GM21515 (cell line): ENCODE data around the gene CSNK1G3.

ENCODE experiments used
- ATAC-seq: cut with Tn5 transposase; IDR thresholded peaks from one replicate; pipeline ENCODE4 v1.9.1; 2021; ENCODE audit not compliant: unreplicated experiment

CSNK1G3 gene

DNA sequence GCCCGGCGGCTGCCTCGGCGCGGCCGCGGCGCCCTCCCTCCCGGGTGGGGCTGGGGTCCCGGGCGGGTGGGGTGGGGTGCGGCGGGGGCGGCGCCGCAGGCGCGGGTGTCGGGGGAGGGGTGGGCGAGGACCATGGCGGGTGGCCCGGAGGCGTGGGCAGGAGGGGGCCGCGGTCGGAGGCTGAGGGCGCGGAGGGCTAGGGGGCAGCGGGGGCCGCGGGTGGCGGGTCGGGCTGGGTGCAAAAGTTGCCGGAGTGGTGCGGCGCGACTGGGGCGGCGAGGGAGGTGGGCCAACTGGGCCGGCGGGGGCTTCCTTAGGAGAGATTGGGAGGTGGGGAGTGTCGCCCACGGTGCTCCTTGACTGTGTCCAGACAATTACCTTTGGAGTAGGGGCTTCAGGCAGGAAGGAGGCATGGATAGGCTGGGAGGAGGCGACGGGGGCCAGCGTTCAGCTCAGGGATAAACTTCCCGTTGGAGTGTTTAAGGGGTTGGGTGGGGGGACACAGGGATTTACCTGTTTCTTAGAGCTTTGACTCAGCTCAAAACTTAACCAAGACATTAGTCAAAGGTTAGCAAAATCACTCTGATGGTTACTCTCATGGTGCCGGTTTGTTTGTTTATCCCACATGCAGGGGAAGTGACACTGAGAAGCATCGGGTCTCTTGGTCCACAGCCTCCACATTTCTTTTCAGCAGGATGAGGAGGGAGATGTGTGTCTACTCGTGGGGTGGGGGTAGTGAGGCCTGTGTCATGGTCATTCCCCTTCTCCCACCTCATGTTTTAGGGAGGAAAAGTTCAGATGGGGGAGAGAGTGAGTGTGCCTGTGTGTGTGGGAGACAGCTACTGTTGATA, 859 bp downstream of the CSNK1G3 start:
- peak; percentile 25 for ATAC-seq

- ATAC-seq, result no peak
Measured at GRCh38 chr5:123514615-123515355, 2.8 kb downstream of the CSNK1G3 start.

DNA sequence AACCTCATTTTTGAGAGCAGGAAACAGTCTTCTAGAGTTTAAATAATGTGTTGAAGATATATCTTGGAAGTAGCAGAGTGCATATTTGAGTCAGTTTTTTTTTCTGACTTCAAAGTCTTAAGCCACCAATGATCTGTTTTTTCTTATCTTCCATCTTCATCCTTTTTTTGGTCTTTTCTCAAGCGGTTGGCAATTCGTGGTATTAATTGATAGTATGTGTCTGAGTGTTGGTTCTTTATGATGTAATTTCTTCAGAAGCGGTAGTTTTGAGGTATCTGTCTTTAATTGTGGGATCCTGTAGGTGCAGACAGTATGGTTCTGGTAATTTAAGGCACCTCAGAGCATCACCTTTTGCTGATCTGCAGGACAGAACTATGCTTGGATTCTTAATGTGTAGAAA, 3.9 kb downstream of the CSNK1G3 start:
- ATAC-seq, result no peak

DNA sequence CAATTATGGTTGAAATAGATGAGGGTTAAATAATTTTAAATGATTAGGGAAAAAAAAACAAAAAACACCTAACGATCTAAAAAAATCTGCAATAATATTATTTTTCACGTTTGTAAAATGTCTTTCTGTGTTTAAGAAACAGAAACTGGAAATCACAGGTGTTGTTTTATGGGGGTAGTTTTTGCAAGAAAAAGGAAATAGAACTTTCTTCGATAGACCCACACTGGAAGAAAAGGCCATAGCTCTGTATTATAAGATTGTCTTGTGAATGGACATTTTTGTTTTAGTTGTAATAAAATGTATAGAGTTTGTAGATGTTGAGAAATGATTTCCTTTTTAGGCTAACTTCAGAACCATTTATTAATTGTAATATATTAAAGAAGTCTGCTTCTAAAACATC, 5.5 kb downstream of the CSNK1G3 start:
- peak; percentile 31 for ATAC-seq

DNA sequence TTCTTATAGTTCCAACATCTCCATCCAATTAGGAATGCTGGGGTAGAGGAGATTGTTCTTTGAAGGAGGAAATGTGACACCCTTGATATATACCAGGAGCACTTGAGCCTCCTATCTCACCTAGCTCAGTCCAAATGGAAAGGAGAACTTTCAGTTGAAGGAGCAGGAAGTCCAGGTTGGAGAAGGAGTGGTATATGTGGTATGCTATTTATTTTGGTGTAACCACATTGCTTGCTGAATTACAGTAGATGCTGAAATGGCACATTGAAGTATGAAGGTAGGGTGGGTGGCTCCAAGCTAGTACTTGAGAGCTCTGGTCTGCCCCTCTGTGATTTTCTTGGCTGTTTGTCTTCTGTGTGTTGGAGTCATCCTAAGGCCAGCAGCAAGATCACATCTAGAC, 6.1 kb downstream of the CSNK1G3 start:
- no peak for ATAC-seq

- peak; percentile 68 for ATAC-seq
Measured at GRCh38 chr5:123520677-123521247, 8.8 kb downstream of the CSNK1G3 start.

- ATAC-seq, result no peak
Measured at GRCh38 chr5:123524146-123524545, 12.2 kb downstream of the CSNK1G3 start.

DNA sequence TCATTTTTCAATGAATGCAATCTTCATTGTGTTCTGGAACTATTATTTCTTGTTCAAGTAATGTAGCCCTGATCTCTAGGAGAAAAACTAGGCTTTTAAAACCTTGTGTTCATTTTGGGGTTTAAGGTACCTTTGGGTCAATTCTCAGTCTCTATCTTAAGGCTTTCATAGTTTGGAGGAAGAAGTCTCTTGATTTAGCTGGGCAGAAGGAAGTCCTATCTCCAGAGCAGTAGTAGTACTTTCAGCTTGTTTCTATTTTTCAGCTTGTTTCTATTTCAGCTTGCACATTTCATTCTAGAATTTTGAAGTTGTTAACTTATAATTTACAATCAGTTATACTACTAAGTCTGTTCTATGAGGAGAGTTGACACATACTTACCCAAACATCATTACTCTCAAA, 15.2 kb downstream of the CSNK1G3 start:
- peak; percentile 46 for ATAC-seq

- ATAC-seq, result no peak
Measured at GRCh38 chr5:123528065-123528464, 16.1 kb downstream of the CSNK1G3 start.

- ATAC-seq, result no peak
Measured at GRCh38 chr5:123528878-123529277, 16.9 kb downstream of the CSNK1G3 start.

- no peak for ATAC-seq
Measured at GRCh38 chr5:123530728-123531127, 18.8 kb downstream of the CSNK1G3 start.

- no peak for ATAC-seq
Measured at GRCh38 chr5:123535648-123536047, 23.7 kb downstream of the CSNK1G3 start.

- ATAC-seq, result no peak
Measured at GRCh38 chr5:123537256-123537655, 25.3 kb downstream of the CSNK1G3 start.

DNA sequence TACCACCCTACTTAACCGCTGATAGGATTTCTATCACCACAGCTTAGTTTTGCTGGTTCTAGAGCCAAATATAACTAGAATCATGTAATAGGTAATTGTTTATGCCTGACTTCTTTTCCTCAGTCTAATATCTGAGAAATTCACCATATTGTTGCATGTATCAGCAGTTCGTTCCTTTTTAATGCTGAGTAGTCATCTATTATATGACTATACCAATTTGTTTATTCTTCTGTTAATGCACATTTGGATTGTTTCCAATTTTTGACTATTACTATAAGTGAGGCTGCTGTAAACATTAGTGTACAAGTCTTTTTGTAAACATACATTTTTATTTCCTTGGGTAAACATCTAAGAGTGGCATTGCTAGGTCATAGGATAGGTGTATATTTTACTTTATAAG, 25.9 kb downstream of the CSNK1G3 start:
- ATAC-seq, result no peak

DNA sequence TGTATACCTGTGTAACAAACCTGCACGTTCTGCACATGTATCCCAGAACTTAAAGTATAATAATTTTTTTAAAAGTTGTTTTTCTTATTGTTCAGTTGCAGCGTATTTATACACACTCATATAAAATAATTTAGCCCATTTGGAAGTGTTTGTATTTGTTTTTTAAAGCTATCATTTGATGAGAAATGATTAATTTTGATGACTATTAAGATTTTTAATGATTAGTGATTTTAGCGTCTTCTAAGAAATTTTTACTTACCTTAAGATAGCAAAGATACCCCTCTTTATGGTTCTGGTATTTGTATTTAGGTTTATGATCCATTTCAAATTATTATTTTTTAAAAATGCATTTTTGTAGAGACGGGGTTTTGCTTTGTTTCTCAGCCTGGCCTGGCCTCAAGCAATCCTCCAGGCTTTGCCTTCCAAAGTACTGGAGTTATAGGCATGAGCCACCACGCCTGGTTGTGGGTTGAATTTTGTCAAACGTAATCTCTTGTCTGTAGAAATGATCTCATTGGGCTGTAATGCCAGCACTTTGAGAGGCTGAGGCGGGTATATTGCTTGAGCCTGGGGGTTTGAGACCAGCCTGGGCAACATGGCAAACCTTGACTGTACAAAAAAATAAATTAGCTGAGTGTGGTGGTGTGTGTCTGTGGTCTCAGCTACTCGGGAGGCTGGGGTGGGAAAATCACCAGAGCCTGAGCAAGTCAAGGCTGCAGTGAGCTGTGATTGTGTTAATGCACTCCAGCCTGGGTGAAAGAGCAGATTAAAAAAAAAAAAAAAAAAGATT, 26.9 kb downstream of the CSNK1G3 start:
- ATAC-seq, result no peak

DNA sequence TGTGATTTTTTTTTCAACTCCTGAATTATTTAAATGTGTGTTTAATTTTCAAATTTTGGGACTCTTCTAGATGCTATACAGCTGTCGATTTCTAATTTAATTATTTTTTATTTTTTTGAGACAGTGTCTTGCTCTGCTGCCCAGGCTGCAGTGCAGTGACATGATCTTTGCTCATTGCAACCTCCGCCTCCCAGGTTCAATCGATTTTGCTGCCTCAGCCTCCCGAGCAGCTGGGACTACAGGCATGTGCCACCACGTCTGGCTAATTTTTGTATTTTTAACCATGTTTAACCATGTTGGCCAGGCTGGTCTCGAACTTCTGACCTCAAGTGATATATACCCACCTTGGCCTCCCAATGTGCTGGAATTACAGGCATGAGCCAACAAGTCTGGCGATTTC, 28.6 kb downstream of the CSNK1G3 start:
- ATAC-seq, result no peak

DNA sequence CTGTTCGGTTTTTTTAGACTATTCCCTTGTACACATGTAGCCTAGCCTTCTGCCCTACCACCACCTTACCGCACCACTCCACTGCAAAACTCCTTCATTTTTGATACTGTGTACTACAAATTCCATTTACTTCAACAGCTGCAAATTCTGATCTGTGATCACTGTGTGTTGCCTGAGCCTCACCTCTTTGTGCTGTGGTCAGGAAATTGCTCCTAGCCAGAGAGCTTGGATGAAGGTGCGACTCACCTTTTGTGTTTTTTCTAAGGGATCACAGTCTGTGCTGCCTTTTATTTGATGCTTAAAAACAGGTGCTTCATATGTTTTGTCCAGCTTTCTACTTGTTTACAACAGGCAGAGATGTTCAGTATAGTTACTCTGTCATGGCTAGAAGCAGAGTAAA, 31.5 kb downstream of the CSNK1G3 start:
- no peak for ATAC-seq

DNA sequence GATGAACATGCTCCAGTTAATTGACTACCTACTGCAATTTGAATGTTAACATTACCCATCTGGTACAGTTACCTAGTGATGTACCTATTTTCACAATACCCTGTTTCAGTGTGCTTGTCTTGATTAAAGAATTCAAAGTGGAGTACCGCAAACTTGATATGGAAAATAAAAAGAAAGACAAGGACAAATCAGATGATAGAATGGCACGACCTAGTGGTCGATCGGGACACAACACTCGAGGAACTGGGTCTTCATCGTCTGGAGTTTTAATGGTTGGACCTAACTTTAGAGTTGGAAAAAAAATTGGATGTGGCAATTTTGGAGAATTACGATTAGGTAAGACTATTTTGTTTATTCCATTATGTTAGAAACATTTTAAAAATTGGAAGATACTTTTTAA, 33.5 kb downstream of the CSNK1G3 start:
- ATAC-seq, result no peak

DNA sequence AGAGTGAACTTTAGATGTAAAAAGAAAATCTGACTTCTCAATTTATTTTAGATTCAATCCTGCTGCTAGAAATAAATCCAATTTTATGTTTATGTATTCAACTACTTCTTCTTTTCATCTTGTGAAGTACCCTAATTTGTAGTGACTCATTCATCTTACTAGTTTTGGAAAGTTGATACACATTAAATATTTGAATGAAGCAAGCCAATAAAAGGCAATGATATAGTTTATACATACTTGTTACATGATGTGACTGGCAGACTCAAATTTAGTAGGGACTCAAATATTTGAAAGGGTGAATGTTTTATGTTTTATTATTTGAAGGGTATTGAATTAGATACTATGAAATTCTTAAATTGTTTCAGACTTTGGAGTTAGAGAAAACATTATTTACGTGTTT, 34.7 kb downstream of the CSNK1G3 start:
- no peak for ATAC-seq

- ATAC-seq, result peak; percentile 99
Measured at GRCh38 chr5:123549256-123549904, 37.4 kb downstream of the CSNK1G3 start.

DNA sequence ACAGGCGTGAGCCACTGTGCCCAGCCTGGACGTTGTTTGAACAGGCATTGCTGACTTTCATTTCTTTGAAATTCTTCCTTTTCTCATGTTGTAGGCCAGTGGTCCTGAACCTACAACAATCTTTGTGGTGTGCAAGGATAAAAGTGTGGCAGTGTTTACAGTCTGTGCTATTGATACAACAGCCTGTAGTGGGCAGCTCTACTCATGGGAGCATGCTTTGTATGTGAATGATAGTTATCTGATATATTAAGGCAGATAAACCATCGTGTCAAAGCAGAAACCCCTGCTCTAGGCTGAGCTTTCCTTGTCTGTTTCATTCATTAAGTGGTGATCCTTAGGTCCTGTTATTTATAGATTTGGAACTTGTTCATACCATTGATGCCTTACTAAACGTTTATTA, 42.6 kb downstream of the CSNK1G3 start:
- ATAC-seq, result no peak
